CD4-positive, alpha-beta T cell treated with Interleukin-17A for 1 hour (primary cell): Measurements from ENCODE around the gene TECPR1.
A peak's percentile ranks its signal among the peaks of the same experiment; 100 is the strongest.

Source experiments
- DNase-seq: peaks from one replicate; pipeline ENCODE4 v3.0.0-alpha.2; 2020

Gene TECPR1

GRCh38 chr7:98242342-98242741 lies 9.7 kb downstream of the TECPR1 start:
- no peak for DNase-seq

- no peak for DNase-seq
These were observed 10.3 kb downstream of the TECPR1 start for GRCh38 chr7:98241674-98242241.

GRCh38 chr7:98240961-98241673 lies 10.9 kb downstream of the TECPR1 start:
- DNase-seq, result peak; percentile 13

- no peak for DNase-seq
These were observed 13.1 kb downstream of the TECPR1 start for GRCh38 chr7:98238976-98239375.

- no peak for DNase-seq
These were observed 14.0 kb downstream of the TECPR1 start for GRCh38 chr7:98238076-98238475.

GRCh38 chr7:98236355-98237185 lies 15.5 kb downstream of the TECPR1 start:
- DNase-seq, result no peak

- no peak for DNase-seq
These were observed 16.1 kb downstream of the TECPR1 start for GRCh38 chr7:98235901-98236300.

GRCh38 chr7:98234429-98235147 lies 17.4 kb downstream of the TECPR1 start:
- no peak for DNase-seq

- DNase-seq, result no peak
These were observed 18.6 kb downstream of the TECPR1 start for GRCh38 chr7:98233219-98234070.

- DNase-seq, result no peak
These were observed 19.2 kb downstream of the TECPR1 start for GRCh38 chr7:98232799-98233198.

GRCh38 chr7:98232263-98232585 lies 19.8 kb downstream of the TECPR1 start:
- DNase-seq, result no peak

GRCh38 chr7:98231493-98232262 lies 20.4 kb downstream of the TECPR1 start:
- no peak for DNase-seq

- no peak for DNase-seq
These were observed 21.1 kb downstream of the TECPR1 start for GRCh38 chr7:98230746-98231471.

- DNase-seq, result no peak
These were observed 21.9 kb downstream of the TECPR1 start for GRCh38 chr7:98229991-98230745.

GRCh38 chr7:98229441-98229840 lies 22.6 kb downstream of the TECPR1 start:
- no peak for DNase-seq

GRCh38 chr7:98228801-98229200 lies 23.2 kb downstream of the TECPR1 start:
- no peak for DNase-seq

- no peak for DNase-seq
These were observed 24.1 kb downstream of the TECPR1 start for GRCh38 chr7:98227939-98228338.

- DNase-seq, result no peak
These were observed 26.0 kb downstream of the TECPR1 start for GRCh38 chr7:98225913-98226614.

- no peak for DNase-seq
These were observed 27.3 kb downstream of the TECPR1 start for GRCh38 chr7:98224701-98225181.
